ENCODE measurements around the gene RNF144A. TPM values are rescaled to one million over a fixed set of nuclear protein-coding genes. Genes with fewer than 3 reads are reported as not detected.

Gene RNF144A
- total and polyA plus RNA-seq, 10 of the 15 experiments (the other 5 are each of a cell fraction or from before 2014, with no cell fraction given), result 0.02 to 12.1 (median 0.48) TPM; not detected in 1

GRCh38 chr2:7028846-7029245 lies 111.6 kb downstream of the RNF144A start:
- ATAC-seq, result no peak
- Histone ChIP-seq H3K9me3 (replicated peaks; ENCODE audit: control insufficient read depth, insufficient read depth, low read length) (no peaks in the 10 kb centered on the region), H3K4me2 (ENCODE audit: control insufficient read depth, insufficient read depth) (no peak overlapping the region), H4K20me1 (ENCODE audit: control insufficient read depth, insufficient read depth) (no peaks in the 10 kb centered on the region), H3K36me3 (ENCODE audit: control insufficient read depth in 2 of 2, insufficient read depth in 2 of 2, low read length in 1 of 2) (no peaks in the 10 kb centered on the region; a peak in 1 of 4 replicates), H3K27ac (ENCODE audit: control insufficient read depth, insufficient read depth) (no peak overlapping the region), H3K9ac (ENCODE audit: control insufficient read depth, insufficient read depth, low read length) (no peak overlapping the region), H3K79me2 (ENCODE audit: control insufficient read depth, insufficient read depth, low read length) (no peaks in the 10 kb centered on the region), H3K4me3 (no peak overlapping the region), H3K27me3 (replicated peaks in 1 of 2; ENCODE audit: control insufficient read depth in 2 of 2, insufficient read depth in 2 of 2, low read length in 1 of 2) (no peaks in the 10 kb centered on the region), H2AFZ (ENCODE audit: control insufficient read depth, low read depth, low read length) (no peak overlapping the region), H3K4me1 (ENCODE audit: control insufficient read depth, insufficient read depth, low read length) (no peaks in the 10 kb centered on the region)
- BruUV-seq (replicated peaks), result no TSS peak
- in situ Hi-C loops (cut with MboI), result no loop called here
- TF ChIP-seq NFXL1 (IDR thresholded peaks at IDR 0.05; ENCODE audit: borderline replicate concordance) (no peak), E2F4 (IDR thresholded peaks at IDR 0.05; ENCODE audit: low read depth, low read length) (no peak), FOXK2 (IDR thresholded peaks at IDR 0.05) (no peak), TCF7 (IDR thresholded peaks at IDR 0.05; ENCODE audit: borderline replicate concordance) (no peak)
- ChIA-PET POLR2A (no interaction called here), CTCF (interaction anchor here (0.7 to 1.5 kb wide), 3 partner anchors 15 to 133 kb away, joined by 3 to 7 read pairs (median 4); no protein-coding TSS in a partner anchor), RAD21 (ENCODE audit: unreplicated experiment) (no interaction called here), SMC1A (ENCODE audit: uncharacterized antibody, unreplicated experiment) (interaction anchor here (1.2 kb wide), 1 partner anchor 132 kb away, joined by 3 read pairs; no protein-coding TSS in a partner anchor)
- WGBS (ENCODE audit: insufficient coverage, insufficient replicate concordance, low lambda C conversion rate, missing lambda C conversion rate), result 33% methylated on average over 6 of the region's 6 CpGs
- intact Hi-C loops (cut with micrococcal nuclease; ENCODE audit: unreplicated experiment), result no loop called here
- no peak for FAIRE-seq
- no peak for DNase-seq (ENCODE audit: low read depth, low spot score)

GRCh38 chr2:7029291-7030059 lies 112.3 kb downstream of the RNF144A start:
- no peak overlapping the region for H3K27ac ChIP-seq (ENCODE audit: control insufficient read depth, insufficient read depth)
- H4K20me1 ChIP-seq (ENCODE audit: control insufficient read depth, insufficient read depth), result no peaks in the 10 kb centered on the region
- FAIRE-seq (no peak), ATAC-seq (peak; percentile 48; the same call in 2 of the 3 replicates), DNase-seq (ENCODE audit: low read depth, low spot score) (no peak)
- RAD21 ChIA-PET (ENCODE audit: unreplicated experiment), result interaction anchor here (1.0 to 1.1 kb wide), 2 partner anchors 115 to 133 kb away, joined by 3 to 6 read pairs; no protein-coding TSS in a partner anchor
- no TSS peak for BruUV-seq (replicated peaks)
- H3K4me1 ChIP-seq (ENCODE audit: control insufficient read depth, insufficient read depth, low read length), result no peaks in the 10 kb centered on the region
- POLR2A ChIA-PET, result no interaction called here
- no peaks in the 10 kb centered on the region for H3K79me2 ChIP-seq (ENCODE audit: control insufficient read depth, insufficient read depth, low read length)
- no peak overlapping the region for H2AFZ ChIP-seq (ENCODE audit: control insufficient read depth, low read depth, low read length)
- no peak overlapping the region for H3K4me3 ChIP-seq
- SMC1A ChIA-PET (ENCODE audit: uncharacterized antibody, unreplicated experiment), result interaction anchor here (0.9 to 1.2 kb wide), 2 partner anchors 15 to 133 kb away, joined by 3 to 4 read pairs; no protein-coding TSS in a partner anchor
- H3K27me3 ChIP-seq (replicated peaks in 1 of 2; ENCODE audit: control insufficient read depth in 2 of 2, insufficient read depth in 2 of 2, low read length in 1 of 2), result no peaks in the 10 kb centered on the region
- in situ Hi-C loops (cut with MboI) (no loop called here), intact Hi-C loops (cut with micrococcal nuclease; ENCODE audit: unreplicated experiment) (no loop called here)
- no peak overlapping the region for H3K4me2 ChIP-seq (ENCODE audit: control insufficient read depth, insufficient read depth)
- no peaks in the 10 kb centered on the region; a peak in 1 of 4 replicates for H3K36me3 ChIP-seq (ENCODE audit: control insufficient read depth in 2 of 2, insufficient read depth in 2 of 2, low read length in 1 of 2)
- CTCF ChIA-PET, result interaction anchor here (0.8 to 1.5 kb wide), 3 partner anchors 14 to 118 kb away, joined by 4 to 7 read pairs (median 4); no protein-coding TSS in a partner anchor
- no peak for TF ChIP-seq TCF12 (IDR thresholded peaks at IDR 0.05; ENCODE audit: low read depth, low read length)
- TF ChIP-seq JUND (IDR thresholded peaks at IDR 0.05; ENCODE audit: low read depth, low read length), result no peak
- TF ChIP-seq SMAD1 (IDR thresholded peaks at IDR 0.05; ENCODE audit: low read depth, partially characterized antibody), result no peak
- peak in 1 of 3 experiments; percentile 15; a peak in 1 of 6 replicates for TF ChIP-seq CTCF (IDR thresholded peaks at IDR 0.05 in 2 of 3, conservative IDR thresholded peaks at IDR 0.05 in 1 of 3; ENCODE audit: control insufficient read depth in 2 of 3, extremely low read depth in 1 of 3, insufficient read depth in 1 of 3, low read depth in 3 of 3, low read length in 3 of 3)
- H3K9me3 ChIP-seq (replicated peaks; ENCODE audit: control insufficient read depth, insufficient read depth, low read length), result no peaks in the 10 kb centered on the region
- WGBS (ENCODE audit: insufficient coverage, insufficient replicate concordance, low lambda C conversion rate, missing lambda C conversion rate), result 65% methylated on average over 13 of the region's 13 CpGs
- H3K9ac ChIP-seq (ENCODE audit: control insufficient read depth, insufficient read depth, low read length), result no peak overlapping the region
